Mammary epithelial cell (primary cell): ENCODE measurements around the gene SUSD1.

Experiments used
- CTCF ChIP-seq, 2 donors: IDR thresholded peaks in 1 of 2; conservative IDR thresholded peaks in 1 of 2; 2 replicates each; pipeline ENCODE4 v1.5.1; 2011 to 2012; ENCODE audit warnings: inconsistent platforms in 2 of 2, low read length in 2 of 2, mild to moderate bottlenecking in 2 of 2, control low read depth in 1 of 2, low read depth in 1 of 2; ENCODE audit not compliant: insufficient read depth in 1 of 2; ENCODE audit errors: extremely low read depth in 1 of 2
- EZH2 ChIP-seq: IDR thresholded peaks from 2 replicates; pipeline ENCODE4 v1.6.1; 2012; ENCODE audit warnings: low read length, inconsistent platforms, borderline replicate concordance

DNA sequence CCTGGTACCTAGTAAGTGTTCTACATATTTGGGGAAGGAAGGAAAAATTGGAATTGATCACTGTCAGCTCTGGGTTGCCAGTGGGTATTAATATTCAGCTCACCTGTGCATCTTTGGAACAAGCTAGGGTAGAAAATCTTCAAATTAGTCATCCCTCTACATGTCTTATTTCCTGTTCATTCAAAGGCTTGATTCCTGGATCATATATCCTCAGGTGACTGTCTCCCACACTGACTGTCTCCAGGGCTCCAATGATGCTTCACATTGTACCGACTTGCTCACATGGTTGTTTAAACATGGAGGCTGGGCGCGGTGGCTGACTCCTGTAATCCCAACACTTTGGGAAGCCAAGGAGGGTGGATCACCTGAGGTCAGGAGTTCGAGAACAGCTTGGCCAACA is 11.6 kb upstream of the SUSD1 start:
- no peak for TF ChIP-seq CTCF (conservative IDR thresholded peaks at IDR 0.05 in 1 of 2, IDR thresholded peaks at IDR 0.05 in 1 of 2; ENCODE audit: extremely low read depth in 1 of 2, insufficient read depth in 1 of 2, low read depth in 1 of 2, low read length in 2 of 2)
- no peak for TF ChIP-seq EZH2
